Activated naive CD4-positive, alpha-beta T cell treated with anti-CD3 and anti-CD28 coated beads, Interleukin-2, amount 10 ng/mL, durations not matched to agents 7 days and 5 days (primary cell): ENCODE results near the gene USO1.
A peak's percentile ranks its signal among the peaks of the same experiment; 100 is the strongest.
"Not testable (repeated sequence)": the region's sequence is repeated elsewhere in the genome, so short reads cannot be mapped to it uniquely, and the experiment has no call there.

Experiments used
- CTCF ChIA-PET: fragments of 350-600 bp; sonication (Branson Sonifier 250); formaldehyde crosslinking; loops from one replicate; lab custom pipeline; 2021; ENCODE audit warnings: antibody characterized with exemption; lab: Charles Lee
- DNase-seq: peaks from one replicate; pipeline ENCODE4 v3.0.0-alpha.2; 2020
- H3K27ac Mint-ChIP-seq: one replicate; pipeline ENCODE4 v1.8.0; 2021; ENCODE audit warnings: mild to moderate bottlenecking, moderate library complexity, mixed read lengths
- H3K27me3 Mint-ChIP-seq: one replicate; pipeline ENCODE4 v1.8.0; 2021; ENCODE audit warnings: mild to moderate bottlenecking, mixed read lengths
- H3K36me3 Mint-ChIP-seq: one replicate; pipeline ENCODE4 v1.8.0; 2021; ENCODE audit warnings: mixed read lengths
- H3K4me1 Mint-ChIP-seq: one replicate; pipeline ENCODE4 v1.8.0; 2021; ENCODE audit warnings: mixed read lengths
- H3K4me3 Mint-ChIP-seq: one replicate; pipeline ENCODE4 v1.8.0; 2021; ENCODE audit warnings: mild to moderate bottlenecking, moderate library complexity, mixed read lengths
- H3K9me3 Mint-ChIP-seq: one replicate; pipeline ENCODE4 v1.8.0; 2021; ENCODE audit warnings: mixed read lengths

The USO1 gene

GRCh38 chr4:75724066-75724866 is at the start of gene USO1:
USO1 (plus strand) TSS chr4:75724577; CDS start chr4:75724820, 243 bp downstream.
- H3K4me3 Mint-ChIP-seq = peak within 1 kb of the TSS; percentile 98
- peaks cover 55% of the 10 kb centered on the region for H3K4me1 Mint-ChIP-seq
- H3K9me3 Mint-ChIP-seq = no peaks in the 10 kb centered on the region
- H3K27ac Mint-ChIP-seq = peak within 1 kb of the TSS; percentile 99
- peak; percentile 99 for DNase-seq
- CTCF ChIA-PET = interaction anchor here (0.6 to 3.4 kb wide), 25 partner anchors 9 to 210 kb away, joined by 3 to 20 read pairs (median 4); partner anchors contain the start of genes CDKL2, RCHY1 and THAP6
- peaks cover 19% of the 10 kb centered on the region for H3K36me3 Mint-ChIP-seq
- H3K27me3 Mint-ChIP-seq = peaks cover 5% of the 10 kb centered on the region

- Mint-ChIP-seq H3K9me3 (no peaks in the 10 kb centered on the region), H3K36me3 (peaks cover 25% of the 10 kb centered on the region), H3K27ac (peak overlapping the region; percentile 55), H3K27me3 (peaks cover 12% of the 10 kb centered on the region), H3K4me3 (no peak overlapping the region), H3K4me1 (peaks cover 29% of the 10 kb centered on the region)
- CTCF ChIA-PET = interaction anchor here (1.0 to 1.1 kb wide), 2 partner anchors 8 to 49 kb away, joined by 3 to 4 read pairs; partner anchors contain the start of gene USO1
- DNase-seq = no peak
Measured at GRCh38 chr4:75675004-75675531, 49.3 kb upstream of the USO1 start.

GRCh38 chr4:75678473-75678872 is 45.9 kb upstream of the USO1 start:
- CTCF ChIA-PET = no interaction called here
- Mint-ChIP-seq H3K27ac (no peak overlapping the region), H3K4me1 (peaks cover 23% of the 10 kb centered on the region), H3K9me3 (no peaks in the 10 kb centered on the region), H3K27me3 (peaks cover under 1% of the 10 kb centered on the region), H3K4me3 (no peak overlapping the region), H3K36me3 (peaks cover 1% of the 10 kb centered on the region)
- DNase-seq = no peak

GRCh38 chr4:75678965-75679364 is 45.4 kb upstream of the USO1 start:
- H3K4me1 Mint-ChIP-seq = peaks cover 23% of the 10 kb centered on the region
- H3K9me3 Mint-ChIP-seq = no peaks in the 10 kb centered on the region
- DNase-seq = no peak
- peaks cover 1% of the 10 kb centered on the region for H3K36me3 Mint-ChIP-seq
- H3K27ac Mint-ChIP-seq = no peak overlapping the region
- no peak overlapping the region for H3K4me3 Mint-ChIP-seq
- CTCF ChIA-PET = no interaction called here
- no peaks in the 10 kb centered on the region for H3K27me3 Mint-ChIP-seq

- H3K36me3 Mint-ChIP-seq = peaks cover 1% of the 10 kb centered on the region
- no peaks in the 10 kb centered on the region for H3K27me3 Mint-ChIP-seq
- H3K4me3 Mint-ChIP-seq = no peak overlapping the region
- CTCF ChIA-PET = no interaction called here
- H3K9me3 Mint-ChIP-seq = no peaks in the 10 kb centered on the region
- DNase-seq = no peak
- no peak overlapping the region for H3K27ac Mint-ChIP-seq
- peaks cover 18% of the 10 kb centered on the region for H3K4me1 Mint-ChIP-seq
Measured at GRCh38 chr4:75679876-75680575, 44.4 kb upstream of the USO1 start.

- Mint-ChIP-seq H3K4me1 (peaks cover 35% of the 10 kb centered on the region), H3K27me3 (no peaks in the 10 kb centered on the region), H3K9me3 (peaks cover 6% of the 10 kb centered on the region), H3K36me3 (peaks cover 4% of the 10 kb centered on the region), H3K27ac (no peak overlapping the region), H3K4me3 (no peak overlapping the region)
- CTCF ChIA-PET = interaction anchor here (1.0 to 1.3 kb wide), 5 partner anchors 9 to 164 kb away, joined by 3 to 5 read pairs (median 4); partner anchors contain the start of gene G3BP2
- no peak for DNase-seq
Measured at GRCh38 chr4:75683482-75684155, 40.8 kb upstream of the USO1 start.

- Mint-ChIP-seq H3K27ac (no peak overlapping the region), H3K9me3 (peaks cover 6% of the 10 kb centered on the region), H3K27me3 (no peaks in the 10 kb centered on the region), H3K4me3 (no peak overlapping the region), H3K36me3 (peaks cover 4% of the 10 kb centered on the region), H3K4me1 (peaks cover 35% of the 10 kb centered on the region)
- CTCF ChIA-PET = interaction anchor here (0.6 kb wide), 1 partner anchor 200 kb away, joined by 3 read pairs; no protein-coding TSS in a partner anchor
- no peak for DNase-seq
Measured at GRCh38 chr4:75685546-75686189, 38.7 kb upstream of the USO1 start.

GRCh38 chr4:75686346-75686745 is 38.0 kb upstream of the USO1 start:
- CTCF ChIA-PET = no interaction called here
- Mint-ChIP-seq H3K36me3 (peaks cover 4% of the 10 kb centered on the region), H3K9me3 (peaks cover 6% of the 10 kb centered on the region), H3K27me3 (no peaks in the 10 kb centered on the region), H3K4me1 (peaks cover 35% of the 10 kb centered on the region), H3K4me3 (no peak overlapping the region), H3K27ac (no peak overlapping the region)
- no peak for DNase-seq

- H3K4me3 Mint-ChIP-seq, H3K36me3 Mint-ChIP-seq, H3K27me3 Mint-ChIP-seq, CTCF ChIA-PET, H3K27ac Mint-ChIP-seq, H3K9me3 Mint-ChIP-seq, DNase-seq: not testable (repeated sequence)
- peaks cover 31% of the 10 kb centered on the region for H3K4me1 Mint-ChIP-seq
Measured at GRCh38 chr4:75687125-75687524, 37.3 kb upstream of the USO1 start.

- H3K9me3 Mint-ChIP-seq, DNase-seq, H3K27ac Mint-ChIP-seq, H3K27me3 Mint-ChIP-seq, H3K4me3 Mint-ChIP-seq, CTCF ChIA-PET: not testable (repeated sequence)
- H3K36me3 Mint-ChIP-seq = peaks cover 18% of the 10 kb centered on the region
- peaks cover 23% of the 10 kb centered on the region for H3K4me1 Mint-ChIP-seq
Measured at GRCh38 chr4:75692066-75692465, 32.3 kb upstream of the USO1 start.

GRCh38 chr4:75696071-75696470 is 28.3 kb upstream of the USO1 start:
- Mint-ChIP-seq H3K36me3 (peaks cover 16% of the 10 kb centered on the region), H3K4me3 (no peak overlapping the region), H3K27ac (no peak overlapping the region), H3K27me3 (no peaks in the 10 kb centered on the region), H3K4me1 (peaks cover 40% of the 10 kb centered on the region), H3K9me3 (no peaks in the 10 kb centered on the region)
- peak; percentile 48 for DNase-seq
- CTCF ChIA-PET = interaction anchor here (0.7 kb wide), 1 partner anchor 605 kb away, joined by 3 read pairs; no protein-coding TSS in a partner anchor

GRCh38 chr4:75696581-75696980 is 27.8 kb upstream of the USO1 start:
- Mint-ChIP-seq H3K27me3 (no peaks in the 10 kb centered on the region), H3K27ac (no peak overlapping the region), H3K36me3 (peaks cover 16% of the 10 kb centered on the region), H3K4me1 (peaks cover 40% of the 10 kb centered on the region), H3K4me3 (no peak overlapping the region), H3K9me3 (no peaks in the 10 kb centered on the region)
- no peak for DNase-seq
- CTCF ChIA-PET = no interaction called here

GRCh38 chr4:75698162-75698962 is 26.0 kb upstream of the USO1 start:
- Mint-ChIP-seq H3K9me3 (no peaks in the 10 kb centered on the region), H3K4me3 (no peak overlapping the region), H3K27ac (peak overlapping the region; percentile 74), H3K4me1 (peaks cover 40% of the 10 kb centered on the region), H3K36me3 (peaks cover 12% of the 10 kb centered on the region), H3K27me3 (no peaks in the 10 kb centered on the region)
- CTCF ChIA-PET = no interaction called here
- no peak for DNase-seq
